Measurements from ENCODE around the gene PAGE1. TPM values are rescaled to one million over a fixed set of nuclear protein-coding genes. Genes with fewer than 3 reads are reported as not detected.
A peak's percentile ranks its signal among the peaks of the same experiment; 100 is the strongest.
"Not testable (repeated sequence)": the region's sequence is repeated elsewhere in the genome, so short reads cannot be mapped to it uniquely, and the experiment has no call there.

Gene PAGE1, protein sequence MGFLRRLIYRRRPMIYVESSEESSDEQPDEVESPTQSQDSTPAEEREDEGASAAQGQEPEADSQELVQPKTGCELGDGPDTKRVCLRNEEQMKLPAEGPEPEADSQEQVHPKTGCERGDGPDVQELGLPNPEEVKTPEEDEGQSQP
- not detected for polyA plus RNA-seq (2013, experiment 1 of 2)
- not detected for polyA plus RNA-seq (2013, experiment 2 of 2)

- H3K27me3 ChIP-seq (ENCODE audit: insufficient read depth, low read length): no peaks in the 10 kb centered on the region
- H3K9me3 ChIP-seq (ENCODE audit: insufficient read depth, low read depth, low read length): no peaks in the 10 kb centered on the region
- no peak within 1 kb of the TSS for H3K4me3 ChIP-seq (ENCODE audit: low read length)
- H3K27ac ChIP-seq (ENCODE audit: low read depth, low read length): no peak within 1 kb of the TSS
- H3K36me3 ChIP-seq (ENCODE audit: insufficient read depth, low read length): no peaks in the 10 kb centered on the region
- WGBS: 96% methylated on average over 36 of the region's 38 CpGs
- H3K9ac ChIP-seq (ENCODE audit: low read depth, low read length): no peak within 1 kb of the TSS
- no peaks in the 10 kb centered on the region for H3K4me1 ChIP-seq (ENCODE audit: insufficient read depth, low read length)
Observed at GRCh38 chrX:49695276-49696180, at the start of gene PAGE1. Gene PAGE1 (minus strand): TSS chrX:49695984. CDS start chrX:49694770, 1,214 bp downstream.

- H3K27ac ChIP-seq (ENCODE audit: low read depth, low read length); H3K4me3 ChIP-seq (ENCODE audit: low read length); H3K36me3 ChIP-seq (ENCODE audit: insufficient read depth, low read length); H3K9me3 ChIP-seq (ENCODE audit: insufficient read depth, low read depth, low read length); H3K4me1 ChIP-seq (ENCODE audit: insufficient read depth, low read length); H3K27me3 ChIP-seq (ENCODE audit: insufficient read depth, low read length); H3K9ac ChIP-seq (ENCODE audit: low read depth, low read length): not testable (repeated sequence)
- WGBS: 95% methylated on average over 1 of the region's 1 CpG
Observed at GRCh38 chrX:49741501-49741900, 45.7 kb upstream of the PAGE1 start.

- H3K9ac ChIP-seq (ENCODE audit: low read depth, low read length): no peak overlapping the region
- no peaks in the 10 kb centered on the region for H3K36me3 ChIP-seq (ENCODE audit: insufficient read depth, low read length)
- no peaks in the 10 kb centered on the region for H3K9me3 ChIP-seq (ENCODE audit: insufficient read depth, low read depth, low read length)
- no peaks in the 10 kb centered on the region for H3K27me3 ChIP-seq (ENCODE audit: insufficient read depth, low read length)
- WGBS: 96% methylated on average over 9 of the region's 9 CpGs
- no peak overlapping the region for H3K4me3 ChIP-seq (ENCODE audit: low read length)
- no peaks in the 10 kb centered on the region for H3K4me1 ChIP-seq (ENCODE audit: insufficient read depth, low read length)
- no peak overlapping the region for H3K27ac ChIP-seq (ENCODE audit: low read depth, low read length)
Observed at GRCh38 chrX:49727847-49728246, 32.1 kb upstream of the PAGE1 start.

DNA sequence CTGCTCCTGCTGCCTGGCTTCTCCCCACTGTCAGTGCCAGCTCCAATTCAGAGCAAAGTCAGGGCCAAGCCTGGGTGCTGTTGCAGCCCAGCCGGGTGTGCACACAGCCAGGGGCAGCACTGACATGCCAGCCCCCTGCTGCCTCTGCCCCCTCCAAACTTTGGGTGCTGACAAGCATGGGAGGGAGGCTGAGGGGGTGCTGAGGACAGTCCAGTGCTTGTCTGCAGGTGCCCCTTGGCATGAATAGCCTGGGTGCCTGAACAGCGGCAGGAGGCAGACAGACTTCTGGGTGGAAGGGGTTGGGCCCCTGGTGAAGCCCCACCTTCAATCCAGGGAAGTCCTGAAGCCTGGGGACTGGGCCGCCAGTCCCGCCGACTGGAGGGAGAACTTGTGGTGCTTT lies 31.2 kb upstream of the PAGE1 start:
- H3K4me3 ChIP-seq (ENCODE audit: low read length): no peak overlapping the region
- H3K4me1 ChIP-seq (ENCODE audit: insufficient read depth, low read length): no peaks in the 10 kb centered on the region
- H3K27me3 ChIP-seq (ENCODE audit: insufficient read depth, low read length): no peaks in the 10 kb centered on the region
- no peak overlapping the region for H3K27ac ChIP-seq (ENCODE audit: low read depth, low read length)
- no peaks in the 10 kb centered on the region for H3K9me3 ChIP-seq (ENCODE audit: insufficient read depth, low read depth, low read length)
- no peaks in the 10 kb centered on the region for H3K36me3 ChIP-seq (ENCODE audit: insufficient read depth, low read length)
- WGBS: 96% methylated on average over 5 of the region's 5 CpGs
- H3K9ac ChIP-seq (ENCODE audit: low read depth, low read length): no peak overlapping the region

GRCh38 chrX:49725923-49726904 lies 30.4 kb upstream of the PAGE1 start:
- no peaks in the 10 kb centered on the region for H3K36me3 ChIP-seq (ENCODE audit: insufficient read depth, low read length)
- WGBS: 92% methylated on average over 11 of the region's 12 CpGs

GRCh38 chrX:49725401-49725800 lies 29.6 kb upstream of the PAGE1 start:
- H3K9me3 ChIP-seq (ENCODE audit: insufficient read depth, low read depth, low read length): no peaks in the 10 kb centered on the region
- no peaks in the 10 kb centered on the region for H3K36me3 ChIP-seq (ENCODE audit: insufficient read depth, low read length)
- H3K4me1 ChIP-seq (ENCODE audit: insufficient read depth, low read length): peaks cover 6% of the 10 kb centered on the region; the same call in 1 of the 2 replicates
- no peak overlapping the region for H3K4me3 ChIP-seq (ENCODE audit: low read length)
- H3K27ac ChIP-seq (ENCODE audit: low read depth, low read length): no peak overlapping the region
- 90% methylated on average over 3 of the region's 3 CpGs for WGBS
- H3K9ac ChIP-seq (ENCODE audit: low read depth, low read length): no peak overlapping the region
- no peaks in the 10 kb centered on the region for H3K27me3 ChIP-seq (ENCODE audit: insufficient read depth, low read length)

More at GRCh38 chrX:49725923-49726904, 30.4 kb upstream of the PAGE1 start:
- H3K27ac ChIP-seq (ENCODE audit: low read depth, low read length): no peak overlapping the region
- H3K4me1 ChIP-seq (ENCODE audit: insufficient read depth, low read length): no peaks in the 10 kb centered on the region
- H3K9me3 ChIP-seq (ENCODE audit: insufficient read depth, low read depth, low read length): no peaks in the 10 kb centered on the region
- H3K27me3 ChIP-seq (ENCODE audit: insufficient read depth, low read length): no peaks in the 10 kb centered on the region
- H3K4me3 ChIP-seq (ENCODE audit: low read length): no peak overlapping the region
- no peak overlapping the region for H3K9ac ChIP-seq (ENCODE audit: low read depth, low read length)

- not testable (repeated sequence) for H3K4me1 ChIP-seq (ENCODE audit: insufficient read depth, low read length); H3K27me3 ChIP-seq (ENCODE audit: insufficient read depth, low read length); H3K9me3 ChIP-seq (ENCODE audit: insufficient read depth, low read depth, low read length); H3K4me3 ChIP-seq (ENCODE audit: low read length); H3K9ac ChIP-seq (ENCODE audit: low read depth, low read length); H3K36me3 ChIP-seq (ENCODE audit: insufficient read depth, low read length)
- WGBS: 37% methylated on average over 2 of the region's 2 CpGs
- H3K27ac ChIP-seq (ENCODE audit: low read depth, low read length): peak overlapping the region; percentile 67; the same call in 1 of the 2 replicates
Observed at GRCh38 chrX:49720106-49720505, 24.3 kb upstream of the PAGE1 start.

DNA sequence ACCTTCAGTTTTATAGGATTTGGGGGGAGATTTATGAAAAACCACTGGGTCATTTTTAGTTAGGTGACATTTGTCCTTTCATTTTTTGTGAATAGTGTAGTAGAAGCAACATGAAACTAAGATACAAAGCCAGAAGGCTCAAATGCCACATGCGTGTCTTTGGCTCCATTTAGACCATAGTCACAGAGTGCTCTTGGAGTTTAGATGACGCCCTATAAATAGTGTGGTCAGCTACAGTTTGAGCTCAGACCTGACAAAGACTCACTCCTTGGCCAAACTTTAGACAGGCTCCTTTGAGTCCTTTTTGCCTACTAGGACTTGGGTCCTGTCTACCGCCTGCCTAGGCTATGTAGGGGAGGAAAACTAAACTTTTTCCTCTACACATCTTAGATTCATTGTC lies 16.8 kb upstream of the PAGE1 start:
- Histone ChIP-seq H3K9ac (ENCODE audit: low read depth, low read length) (no peak overlapping the region), H3K36me3 (ENCODE audit: insufficient read depth, low read length) (no peaks in the 10 kb centered on the region), H3K27ac (ENCODE audit: low read depth, low read length) (no peak overlapping the region), H3K9me3 (ENCODE audit: insufficient read depth, low read depth, low read length) (no peaks in the 10 kb centered on the region), H3K27me3 (ENCODE audit: insufficient read depth, low read length) (no peaks in the 10 kb centered on the region), H3K4me1 (ENCODE audit: insufficient read depth, low read length) (peaks cover 11% of the 10 kb centered on the region; the same call in 1 of the 2 replicates), H3K4me3 (ENCODE audit: low read length) (no peak overlapping the region)
- WGBS: 97% methylated on average over 2 of the region's 3 CpGs

DNA sequence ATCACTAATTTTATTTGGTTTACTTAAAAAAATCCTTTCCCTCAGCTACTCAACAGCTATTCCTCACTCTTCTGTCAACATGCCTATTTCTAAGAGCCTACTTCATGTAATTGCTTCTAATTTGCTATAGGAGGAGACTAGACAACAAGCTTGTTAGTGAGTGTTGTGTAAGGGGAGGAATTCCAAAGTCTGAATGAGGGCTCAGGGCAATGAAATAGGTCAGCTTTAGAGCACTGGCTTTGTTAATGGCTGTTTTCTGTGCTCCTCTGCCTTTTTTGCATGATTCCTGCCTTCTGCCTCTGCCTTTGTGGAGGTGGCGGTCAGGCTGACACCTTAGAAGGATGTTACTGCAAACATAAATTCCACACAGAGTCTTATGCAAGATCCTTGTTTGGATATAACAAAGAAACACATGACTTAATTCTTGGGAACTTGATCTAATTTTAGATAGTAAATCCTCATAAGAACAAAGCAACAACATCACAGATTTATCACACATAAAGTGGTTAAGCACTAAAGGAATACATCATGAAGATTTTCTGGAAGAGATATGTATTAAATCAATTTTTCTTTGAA lies 15.0 kb upstream of the PAGE1 start:
- Histone ChIP-seq H3K9me3 (ENCODE audit: insufficient read depth, low read depth, low read length) (no peaks in the 10 kb centered on the region), H3K27me3 (ENCODE audit: insufficient read depth, low read length) (no peaks in the 10 kb centered on the region), H3K4me1 (ENCODE audit: insufficient read depth, low read length) (peaks cover 11% of the 10 kb centered on the region; the same call in 1 of the 2 replicates), H3K9ac (ENCODE audit: low read depth, low read length) (no peak overlapping the region), H3K27ac (ENCODE audit: low read depth, low read length) (0 out of 2 replicates have a peak overlapping the region, but pooled peaks have one; percentile 13), H3K36me3 (ENCODE audit: insufficient read depth, low read length) (no peaks in the 10 kb centered on the region), H3K4me3 (ENCODE audit: low read length) (no peak overlapping the region)
- WGBS: no CpG with 5 or more reads among the region's 1 CpG

DNA sequence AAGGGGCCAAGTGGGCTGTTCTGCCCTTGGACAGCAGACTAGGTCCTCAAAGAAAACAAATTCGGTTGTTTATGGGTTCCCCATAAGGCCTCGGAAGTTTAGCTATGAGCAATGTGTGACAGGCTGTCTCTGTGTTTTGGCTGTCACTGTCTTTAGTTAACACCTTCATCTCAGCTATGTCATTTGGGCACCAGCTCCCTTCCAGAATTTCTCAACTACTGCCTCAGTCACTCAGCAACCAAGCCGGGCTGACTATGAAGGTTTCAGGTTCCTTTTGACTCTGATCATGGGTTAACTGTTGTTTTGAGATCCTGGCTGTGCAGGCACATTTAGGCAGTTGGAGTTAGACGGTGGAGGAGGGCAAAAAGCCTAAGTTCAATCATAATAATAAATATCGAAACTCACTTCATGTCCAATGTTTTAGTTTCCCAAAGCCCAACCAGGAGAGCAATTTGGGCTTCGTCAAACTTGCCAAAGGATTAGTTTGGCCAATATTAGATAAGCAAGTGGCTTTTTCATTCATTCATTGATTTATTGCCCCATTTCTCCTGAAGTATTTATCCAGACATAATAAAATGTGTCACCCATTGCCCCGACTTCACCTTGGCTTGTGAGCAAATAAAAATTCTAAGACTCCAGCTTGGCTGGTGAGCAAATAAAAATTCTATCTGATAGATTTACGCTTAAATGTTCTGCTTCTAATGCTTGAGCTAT lies 9.1 kb upstream of the PAGE1 start:
- Histone ChIP-seq H3K9ac (ENCODE audit: low read depth, low read length) (no peak overlapping the region), H3K4me3 (ENCODE audit: low read length) (no peak overlapping the region), H3K36me3 (ENCODE audit: insufficient read depth, low read length) (no peaks in the 10 kb centered on the region), H3K27ac (ENCODE audit: low read depth, low read length) (no peak overlapping the region), H3K9me3 (ENCODE audit: insufficient read depth, low read depth, low read length) (no peaks in the 10 kb centered on the region), H3K4me1 (ENCODE audit: insufficient read depth, low read length) (no peaks in the 10 kb centered on the region), H3K27me3 (ENCODE audit: insufficient read depth, low read length) (no peaks in the 10 kb centered on the region)
- WGBS: 91% methylated on average over 8 of the region's 8 CpGs

Data from HUES64 (cell line).